Activated effector memory CD4-positive, alpha-beta T cell treated with anti-CD3 and anti-CD28 coated beads, Interleukin-2, amount 50 U/mL, for 16 hours (primary cell): ENCODE data around the gene CDK15.

Experiments
- DNase-seq: peaks from one replicate; pipeline ENCODE4 v3.0.0-alpha.2; 2020

The CDK15 gene

DNA sequence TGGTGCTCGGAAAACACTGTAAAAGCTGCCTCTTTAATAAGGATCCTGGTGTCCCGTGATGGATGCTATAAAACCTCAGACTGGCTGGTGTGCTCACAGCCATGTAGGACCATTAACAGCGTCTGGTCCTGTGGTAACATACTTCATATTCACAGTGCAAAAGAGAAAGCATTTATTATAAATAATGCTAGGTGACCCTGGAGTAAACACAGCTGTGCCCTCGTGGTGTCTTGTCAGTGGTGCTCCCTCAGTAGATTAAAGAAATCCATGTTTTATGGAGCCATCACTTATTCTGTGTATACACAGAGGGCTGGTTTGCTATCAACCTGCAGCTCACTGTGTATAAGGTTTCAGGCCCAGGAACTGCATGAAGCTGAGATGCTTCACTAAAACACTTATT, 106.9 kb downstream of the CDK15 start:
- no peak for DNase-seq

DNA sequence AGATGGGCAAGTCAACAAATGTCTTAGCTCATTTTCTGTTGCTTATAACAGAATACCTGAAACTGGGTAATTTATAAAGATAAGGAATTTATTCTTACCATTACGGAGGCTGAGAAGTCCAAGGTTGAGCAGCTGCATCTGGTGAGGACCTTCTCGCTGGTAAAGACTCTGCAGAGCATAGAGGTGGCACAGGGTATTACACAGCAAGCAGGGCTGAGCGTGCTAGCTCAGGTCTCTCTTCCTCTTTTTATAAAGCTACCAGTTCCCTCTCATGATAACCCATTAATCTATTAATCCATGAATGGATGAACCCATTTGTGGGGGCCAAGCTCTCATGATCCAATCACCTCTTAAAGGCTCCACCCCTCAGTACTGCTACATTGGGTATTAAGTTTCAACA, 109.1 kb downstream of the CDK15 start:
- DNase-seq: no peak

DNA sequence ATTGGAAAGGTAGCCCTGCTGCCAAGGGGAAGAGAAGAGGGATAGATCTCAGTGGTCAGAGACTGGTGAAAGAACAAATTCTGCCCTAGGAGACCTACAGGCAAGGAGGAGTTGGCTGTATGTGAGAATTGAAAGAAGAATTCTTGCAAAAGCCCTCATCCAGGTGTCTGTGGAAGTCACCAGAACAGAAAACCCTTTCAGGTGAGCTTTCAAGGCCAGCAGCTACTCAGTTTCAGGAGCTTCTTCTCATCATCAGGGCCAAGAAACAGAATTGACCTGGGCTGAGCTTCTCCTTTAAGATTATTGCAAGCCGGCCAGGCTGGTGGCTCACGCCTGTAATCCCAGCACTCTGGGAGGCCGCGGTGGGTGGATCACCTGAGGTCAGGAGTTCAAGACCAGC, 110.2 kb downstream of the CDK15 start:
- DNase-seq: no peak

- DNase-seq: no peak
Observed at GRCh38 chr2:201918616-201919307, 112.4 kb downstream of the CDK15 start.

DNA sequence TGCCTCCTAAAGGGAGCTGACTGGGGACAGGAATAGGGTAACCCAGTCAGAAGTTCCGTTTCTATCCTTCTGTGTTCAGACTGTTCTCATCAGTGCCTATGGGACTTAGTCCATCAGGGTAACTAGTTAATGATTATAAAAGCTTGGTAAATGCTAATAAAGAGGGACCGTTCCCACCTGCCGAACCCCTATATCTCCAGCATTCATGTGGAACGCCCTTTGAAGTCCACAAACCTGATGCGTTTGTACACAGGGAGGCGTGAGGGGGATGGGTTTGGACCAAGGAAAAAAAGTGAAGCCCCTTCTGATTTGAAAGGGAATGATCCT, 112.9 kb downstream of the CDK15 start:
- DNase-seq: no peak

GRCh38 chr2:201923436-201924328, 117.3 kb downstream of the CDK15 start:
- no peak for DNase-seq

- DNase-seq: no peak
Observed at GRCh38 chr2:201924453-201924852, 118.1 kb downstream of the CDK15 start.

- DNase-seq: no peak
Observed at GRCh38 chr2:201925056-201925455, 118.7 kb downstream of the CDK15 start.

DNA sequence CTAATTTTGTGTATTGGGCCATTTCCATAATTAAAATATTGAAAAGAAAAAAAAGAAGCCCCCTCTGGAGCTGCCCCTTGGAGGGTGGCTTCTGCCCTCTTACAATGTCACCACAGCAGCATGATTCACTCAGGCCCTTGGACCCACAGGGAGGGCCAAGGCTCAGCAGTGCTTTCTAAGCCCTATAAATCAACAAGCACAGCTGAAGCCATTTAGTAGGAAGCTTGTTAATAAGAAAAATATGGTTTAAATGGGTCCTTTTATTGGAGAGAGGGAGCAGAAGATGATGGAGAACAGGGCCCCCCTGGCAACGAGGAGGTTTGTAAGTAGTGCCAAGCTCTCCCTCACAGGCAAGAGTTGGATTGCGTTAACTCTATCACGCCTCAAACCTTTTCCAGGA, 119.7 kb downstream of the CDK15 start:
- no peak for DNase-seq

- DNase-seq: no peak
Observed at GRCh38 chr2:201928363-201928762, 122.0 kb downstream of the CDK15 start.

GRCh38 chr2:201929281-201930026, 123.1 kb downstream of the CDK15 start:
- DNase-seq: no peak

GRCh38 chr2:201930043-201930442, 123.7 kb downstream of the CDK15 start:
- DNase-seq: no peak

DNA sequence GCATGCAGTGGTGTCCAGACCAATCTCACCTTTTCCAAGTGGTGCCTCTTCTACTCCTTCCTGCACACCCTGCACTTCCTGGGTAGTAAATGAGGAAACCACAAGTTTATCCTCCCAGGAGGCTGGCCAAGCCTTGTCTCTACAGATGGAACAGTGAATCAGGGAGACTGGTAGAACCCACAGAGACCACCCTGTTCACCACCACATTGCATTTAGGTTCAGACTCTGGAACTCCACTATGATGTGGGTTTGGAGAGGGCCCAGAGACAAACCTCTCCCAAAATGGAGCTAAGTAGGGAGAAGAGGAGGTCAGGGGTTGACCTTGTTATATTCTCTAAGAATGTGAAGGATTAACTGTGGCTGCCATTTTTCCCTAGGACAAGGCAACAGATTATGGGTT, 124.5 kb downstream of the CDK15 start:
- no peak for DNase-seq

DNA sequence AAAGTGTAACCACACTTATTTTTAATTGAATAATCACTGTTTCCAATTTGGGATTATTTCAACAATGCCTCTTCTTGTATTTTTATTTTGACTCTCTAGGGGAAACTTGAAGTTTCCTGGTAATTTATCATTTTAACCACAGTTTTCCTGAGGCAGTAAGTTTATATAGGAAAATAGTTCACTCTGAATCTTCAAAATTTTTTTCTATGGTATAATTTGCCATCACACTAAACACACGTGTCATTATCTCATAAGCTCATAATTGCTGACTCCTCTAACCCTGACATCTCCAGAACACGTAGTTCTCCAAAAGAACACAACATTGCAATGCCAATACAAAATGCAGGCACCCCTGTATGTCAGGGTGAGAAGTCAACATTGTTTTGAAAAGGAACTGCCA, 125.1 kb downstream of the CDK15 start:
- no peak for DNase-seq

DNA sequence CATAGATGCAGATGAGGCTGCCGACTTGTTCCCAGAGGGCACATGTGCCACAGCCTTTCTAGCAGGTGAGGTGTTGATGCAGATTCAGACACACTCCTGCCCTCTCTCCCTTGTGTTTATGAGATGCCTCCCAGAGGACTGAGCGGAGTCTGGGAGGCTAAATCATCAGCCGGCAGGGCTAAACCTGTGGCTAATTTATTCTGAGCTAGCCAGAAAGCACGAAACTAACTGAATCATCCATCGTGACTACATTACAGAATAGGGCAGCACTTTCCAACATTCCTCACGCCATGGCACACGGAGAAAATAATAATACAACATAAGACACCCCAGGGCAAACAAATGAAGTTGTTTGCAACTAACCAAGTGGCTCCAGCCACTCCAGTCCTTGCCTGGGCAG, 125.6 kb downstream of the CDK15 start:
- DNase-seq: no peak

DNA sequence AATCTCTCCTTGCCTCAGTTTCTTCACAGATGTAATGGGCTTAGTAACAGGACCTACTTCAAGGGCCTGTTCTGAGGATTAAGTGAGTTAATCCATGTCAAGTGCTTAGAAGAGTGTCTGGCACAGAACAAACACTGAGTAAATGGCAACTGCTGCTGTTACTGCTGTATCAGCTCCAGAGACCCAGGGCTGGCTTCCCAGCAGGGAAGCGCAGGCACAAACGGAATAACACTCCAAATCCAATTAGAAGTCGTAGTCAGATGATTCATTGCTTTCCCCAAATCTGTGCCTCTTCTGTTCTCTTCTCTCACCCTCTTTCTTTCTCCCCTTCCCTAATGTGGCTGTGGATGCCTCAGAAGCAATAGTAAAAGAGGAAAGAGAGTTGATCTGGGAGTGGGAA, 126.2 kb downstream of the CDK15 start:
- no peak for DNase-seq

DNA sequence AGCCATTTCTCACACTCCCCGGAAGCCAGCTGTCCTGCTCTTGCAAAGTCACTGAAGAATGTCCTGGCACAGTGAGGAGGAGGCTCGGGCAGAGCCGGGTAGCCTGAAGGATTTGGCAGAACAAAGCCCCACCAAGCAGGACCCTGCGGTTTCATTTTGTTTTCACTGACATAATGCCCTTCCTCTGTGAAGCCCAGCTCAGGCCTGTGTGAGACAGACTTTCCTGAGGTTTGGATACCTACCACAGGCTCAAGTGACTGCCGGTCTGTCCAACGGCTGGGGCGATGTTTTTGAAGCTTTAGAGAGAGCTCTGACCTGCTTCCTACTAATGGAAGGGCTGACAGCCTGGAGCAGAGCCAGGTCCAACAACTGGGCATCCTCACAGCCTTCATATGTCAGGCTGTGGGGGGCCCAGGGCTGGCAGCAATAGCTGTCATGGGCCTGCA, 127.5 kb downstream of the CDK15 start:
- no peak for DNase-seq

GRCh38 chr2:201936817-201937216, 130.5 kb downstream of the CDK15 start:
- DNase-seq: no peak

- no peak for DNase-seq
Observed at GRCh38 chr2:201937343-201937742, 131.0 kb downstream of the CDK15 start.

- DNase-seq: no peak
Observed at GRCh38 chr2:201938156-201938775, 131.9 kb downstream of the CDK15 start.

GRCh38 chr2:201938781-201939180, 132.4 kb downstream of the CDK15 start:
- DNase-seq: no peak

- DNase-seq: no peak
Observed at GRCh38 chr2:201939453-201939941, 133.2 kb downstream of the CDK15 start.

GRCh38 chr2:201942531-201942930, 136.2 kb downstream of the CDK15 start:
- no peak for DNase-seq
